Bronchial epithelial cell (primary cell): ENCODE data around the gene PWWP2B. TPM values are rescaled to one million over a fixed set of nuclear protein-coding genes. Genes with fewer than 3 reads are reported as not detected.
A peak's percentile ranks its signal among the peaks of the same experiment; 100 is the strongest.

Experiments
- DNase-seq: peaks from one replicate; pipeline ENCODE4 v3.0.0-alpha.2; 2010; ENCODE audit warnings: low read depth
- FAIRE-seq: peaks from 2 replicates; lab custom pipeline; 2011; peaks lifted over from hg19 to GRCh38; lab: Jason Lieb, UNC
- H3K27me3 ChIP-seq: 2 replicates; pipeline ENCODE4 v1.5.1; 2011; ENCODE audit warnings: low read length; ENCODE audit not compliant: control insufficient read depth, insufficient read depth
- H3K36me3 ChIP-seq: 2 replicates; pipeline ENCODE4 v1.5.1; 2011; ENCODE audit warnings: low read length; ENCODE audit not compliant: control insufficient read depth, insufficient read depth
- H3K4me3 ChIP-seq: 2 replicates; pipeline ENCODE4 v1.5.1; 2011; ENCODE audit warnings: mild to moderate bottlenecking, low read depth, low read length, control low read depth
- total RNA-seq: library from RNA; depleted of rRNA; stranded (reverse); fragments of >200 nt; gene quantifications from 2 replicates; pipeline ENCODE4 v1.2.1, GENCODE V29; 2014
- TF ChIP-seq, protein P1 (sequence below): IDR thresholded peaks from 2 replicates; pipeline ENCODE4 v1.5.1; 2011; ENCODE audit warnings: mild to moderate bottlenecking, moderate library complexity, low read length, control low read depth, inconsistent platforms; ENCODE audit not compliant: insufficient read depth, severe bottlenecking

The PWWP2B gene
- total RNA-seq, 1 donor from 2014 or later = 40.0 TPM

DNA sequence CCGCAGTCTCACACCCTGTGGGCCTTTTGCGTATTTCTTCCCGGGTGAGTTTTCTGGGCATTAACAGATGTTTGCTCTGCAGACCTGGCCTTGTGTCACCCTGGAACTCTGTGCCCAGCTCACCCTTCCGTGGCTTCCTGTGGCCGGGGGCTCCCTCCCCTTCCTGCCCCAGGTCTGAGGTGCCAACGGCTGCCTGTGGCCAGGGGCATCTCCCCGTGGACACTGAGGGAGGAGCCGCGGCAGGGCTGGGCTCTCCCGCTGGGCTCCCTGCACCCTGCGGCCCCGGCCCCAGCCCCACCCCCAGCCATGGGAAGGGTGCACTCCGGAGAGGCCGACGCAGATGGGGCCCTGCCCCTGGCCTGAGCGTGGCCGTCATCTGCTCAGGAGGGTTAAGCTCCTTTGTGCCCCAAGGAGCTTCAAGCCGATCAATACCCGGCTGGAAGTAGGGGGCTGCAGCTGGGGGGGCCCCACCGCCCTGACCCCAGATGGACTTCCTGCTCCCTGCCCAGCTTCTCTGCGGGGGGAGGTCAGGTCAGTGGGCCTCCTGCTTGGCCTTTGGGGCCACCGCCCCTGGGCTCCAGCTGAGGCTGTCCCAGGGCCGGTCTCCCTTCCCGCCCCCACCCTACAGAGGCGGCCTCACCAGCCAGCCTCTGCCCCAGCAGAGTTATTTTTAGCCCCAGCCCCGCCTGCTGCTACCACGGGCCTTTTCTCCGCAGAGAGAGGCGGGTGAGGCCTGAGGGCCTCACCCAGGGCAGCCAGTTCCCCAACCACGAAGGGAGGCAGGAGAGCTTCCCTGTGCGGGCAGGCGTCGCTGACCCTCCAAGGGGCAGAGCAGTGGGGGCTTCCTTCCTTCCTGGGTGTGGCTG, 24.2 kb downstream of the PWWP2B start:
- Histone ChIP-seq H3K36me3 (no peaks in the 10 kb centered on the region), H3K4me3 (no peak overlapping the region), H3K27me3 (no peaks in the 10 kb centered on the region)
- TF ChIP-seq, protein P1, sequence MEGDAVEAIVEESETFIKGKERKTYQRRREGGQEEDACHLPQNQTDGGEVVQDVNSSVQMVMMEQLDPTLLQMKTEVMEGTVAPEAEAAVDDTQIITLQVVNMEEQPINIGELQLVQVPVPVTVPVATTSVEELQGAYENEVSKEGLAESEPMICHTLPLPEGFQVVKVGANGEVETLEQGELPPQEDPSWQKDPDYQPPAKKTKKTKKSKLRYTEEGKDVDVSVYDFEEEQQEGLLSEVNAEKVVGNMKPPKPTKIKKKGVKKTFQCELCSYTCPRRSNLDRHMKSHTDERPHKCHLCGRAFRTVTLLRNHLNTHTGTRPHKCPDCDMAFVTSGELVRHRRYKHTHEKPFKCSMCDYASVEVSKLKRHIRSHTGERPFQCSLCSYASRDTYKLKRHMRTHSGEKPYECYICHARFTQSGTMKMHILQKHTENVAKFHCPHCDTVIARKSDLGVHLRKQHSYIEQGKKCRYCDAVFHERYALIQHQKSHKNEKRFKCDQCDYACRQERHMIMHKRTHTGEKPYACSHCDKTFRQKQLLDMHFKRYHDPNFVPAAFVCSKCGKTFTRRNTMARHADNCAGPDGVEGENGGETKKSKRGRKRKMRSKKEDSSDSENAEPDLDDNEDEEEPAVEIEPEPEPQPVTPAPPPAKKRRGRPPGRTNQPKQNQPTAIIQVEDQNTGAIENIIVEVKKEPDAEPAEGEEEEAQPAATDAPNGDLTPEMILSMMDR = no peak
- DNase-seq = no peak
- no peak for FAIRE-seq

DNA sequence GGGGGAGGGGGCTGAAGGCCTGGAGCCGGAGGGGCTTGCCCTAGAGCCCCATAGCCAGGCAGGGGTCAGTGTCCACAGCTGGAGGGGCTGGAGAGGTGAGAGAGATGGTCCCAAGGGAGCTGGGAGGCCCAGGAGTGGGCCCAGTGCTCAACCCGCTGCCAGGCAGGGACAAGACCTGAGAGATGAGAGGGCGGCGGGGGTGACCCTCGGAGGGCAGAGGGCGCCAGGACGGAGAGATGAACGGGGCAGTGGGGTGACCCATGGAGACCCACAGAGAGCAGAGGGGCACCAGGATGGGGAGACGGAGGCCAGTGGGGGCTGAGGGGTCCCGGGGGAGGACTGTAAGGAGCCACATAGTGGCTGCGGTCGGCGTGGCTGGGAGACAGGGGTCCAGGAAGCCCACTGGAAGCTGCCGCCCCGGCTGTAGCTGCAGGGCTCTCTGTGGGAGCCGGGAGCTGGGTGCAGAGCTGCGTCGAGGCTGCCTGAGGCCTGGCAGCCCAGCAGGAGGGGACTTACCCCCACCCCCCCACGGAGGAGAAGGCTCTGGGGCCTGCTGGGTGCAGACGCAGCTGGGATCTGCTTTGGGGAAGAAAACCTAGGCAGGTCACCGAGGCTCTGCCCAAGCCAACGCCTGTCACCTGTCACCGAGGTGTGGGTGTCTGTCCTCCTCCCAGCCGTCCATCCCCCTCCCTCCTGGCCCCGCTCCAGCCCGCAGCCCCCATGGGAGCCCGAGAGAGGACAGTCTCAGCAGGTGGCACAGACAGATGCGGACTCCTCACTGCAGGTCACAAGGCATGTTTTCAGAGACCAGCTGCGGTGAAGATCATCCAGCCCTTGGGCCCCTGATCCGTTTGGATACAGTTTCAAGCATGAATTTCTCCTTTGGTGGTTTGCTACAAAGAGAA, 25.1 kb downstream of the PWWP2B start:
- TF ChIP-seq, protein P1 = no peak
- no peak for FAIRE-seq
- H3K36me3 ChIP-seq = no peaks in the 10 kb centered on the region

GRCh38 chr10:132422903-132423825, 26.2 kb downstream of the PWWP2B start:
- no peak for DNase-seq
- FAIRE-seq = peak; percentile 97
- Histone ChIP-seq H3K27me3 (no peaks in the 10 kb centered on the region), H3K4me3 (no peak overlapping the region), H3K36me3 (no peaks in the 10 kb centered on the region)
- TF ChIP-seq, protein P1 = no peak

More for the DNA sequence above, 25.1 kb downstream of the PWWP2B start:
- Histone ChIP-seq H3K27me3 (no peaks in the 10 kb centered on the region), H3K4me3 (no peak overlapping the region)
- DNase-seq = no peak

DNA sequence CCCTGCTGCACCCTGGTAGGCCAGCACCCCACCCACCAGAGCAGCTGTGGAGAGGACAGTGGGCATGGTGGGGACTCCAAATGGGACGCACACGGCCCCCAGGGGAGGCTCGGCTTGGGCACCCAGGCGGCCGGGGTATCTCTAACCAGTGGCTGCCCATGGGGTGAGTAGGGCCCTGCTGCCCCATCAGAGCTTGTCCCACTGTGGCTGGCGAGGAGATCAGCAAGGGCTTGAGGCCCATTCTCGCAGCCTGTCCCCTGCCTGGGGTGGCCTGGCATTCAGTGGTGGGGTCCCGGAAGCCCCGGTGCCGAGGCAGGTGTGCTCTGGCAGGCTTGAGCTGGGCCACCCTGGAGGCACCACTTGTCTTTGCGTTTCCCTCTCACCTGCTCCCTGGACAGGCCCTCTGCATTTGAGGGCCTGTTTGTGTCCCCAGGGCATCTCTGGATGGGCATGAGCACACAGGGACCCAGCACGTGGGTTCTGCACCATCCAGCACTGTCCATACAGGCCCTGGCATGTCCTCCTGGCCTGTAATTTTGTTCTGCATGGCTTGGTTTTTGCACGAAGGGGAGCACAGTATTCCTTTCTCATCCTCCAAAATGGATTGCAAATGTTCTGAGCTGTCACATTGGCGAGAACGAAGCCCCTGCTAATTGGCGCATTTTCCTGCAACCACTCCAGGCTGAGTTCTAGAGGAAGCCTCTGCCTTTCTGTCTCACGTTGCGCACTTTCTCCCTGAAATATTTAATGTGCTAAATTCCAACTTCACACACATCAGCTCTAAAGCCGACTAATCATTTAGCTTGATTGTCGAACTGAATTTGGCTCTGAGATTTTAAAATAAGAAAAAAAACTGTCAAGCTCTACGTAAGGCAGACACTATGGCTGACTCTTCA, 27.2 kb downstream of the PWWP2B start:
- no peak for FAIRE-seq
- peak; percentile 72 for DNase-seq
- Histone ChIP-seq H3K27me3 (no peaks in the 10 kb centered on the region), H3K36me3 (no peaks in the 10 kb centered on the region), H3K4me3 (no peak overlapping the region)
- TF ChIP-seq, protein P1 = no peak
